Loucy (cell line): ENCODE data around the gene SKA1.
A peak's percentile ranks its signal among the peaks of the same experiment; 100 is the strongest.

Experiments
- H2AFZ ChIP-seq: fragments of 200-600 bp; sonication (generic); 2 replicates; pipeline ENCODE4 v1.6.0; 2016; ENCODE audit warnings: antibody characterized with exemption, mild to moderate bottlenecking, low read length, moderate library complexity
- H3F3A ChIP-seq: fragments of 200-600 bp; 2 replicates; pipeline ENCODE4 v1.6.0; 2016; ENCODE audit warnings: antibody characterized with exemption, low read depth, mild to moderate bottlenecking
- H3K27me3 ChIP-seq: fragments of 200-600 bp; sonication (generic); 2 replicates; pipeline ENCODE4 v1.6.1; 2014; ENCODE audit warnings: low read length, mild to moderate bottlenecking; ENCODE audit not compliant: insufficient read depth, poor library complexity, severe bottlenecking
- H3K36me3 ChIP-seq: fragments of 200-600 bp; sonication (generic); 2 replicates; pipeline ENCODE4 v1.6.1; 2016; ENCODE audit warnings: low read length; ENCODE audit not compliant: insufficient read depth
- H3K4me1 ChIP-seq: fragments of 200-600 bp; sonication (generic); 2 replicates; pipeline ENCODE4 v1.5.1; 2014; ENCODE audit warnings: low read length, mild to moderate bottlenecking; ENCODE audit not compliant: insufficient read depth, poor library complexity, severe bottlenecking
- H3K4me2 ChIP-seq: fragments of 200-600 bp; sonication (generic); 2 replicates; pipeline ENCODE4 v1.6.0; 2014; ENCODE audit warnings: antibody characterized with exemption, low read length, low read depth, mild to moderate bottlenecking; ENCODE audit not compliant: poor library complexity, severe bottlenecking
- H3K4me3 ChIP-seq: fragments of 200-600 bp; sonication (generic); 2 replicates; pipeline ENCODE4 v1.5.1; 2014; ENCODE audit warnings: low read length, mild to moderate bottlenecking, mixed read lengths; ENCODE audit not compliant: poor library complexity, severe bottlenecking
- H3K79me2 ChIP-seq: fragments of 200-600 bp; sonication (generic); 2 replicates; pipeline ENCODE4 v1.6.1; 2014; ENCODE audit warnings: low read length; ENCODE audit not compliant: insufficient read depth
- H3K9ac ChIP-seq: fragments of 200-600 bp; sonication (generic); 2 replicates; pipeline ENCODE4 v1.6.0; 2014; ENCODE audit warnings: mild to moderate bottlenecking, low read depth, low read length, moderate library complexity; ENCODE audit not compliant: poor library complexity, severe bottlenecking
- H3K9me2 ChIP-seq: fragments of 200-600 bp; sonication (generic); replicated peaks from 2 replicates; pipeline ENCODE4 v1.6.1; 2016; ENCODE audit warnings: low read depth, low read length, mixed read lengths
- H3K9me3 ChIP-seq: fragments of 200-600 bp; sonication (generic); 2 replicates; pipeline ENCODE4 v1.6.1; 2014; ENCODE audit warnings: mild to moderate bottlenecking, antibody characterized with exemption, low read length, low read depth; ENCODE audit not compliant: insufficient read depth
- H4K20me1 ChIP-seq: fragments of 200-600 bp; sonication (generic); 2 replicates; pipeline ENCODE4 v1.6.0; 2014; ENCODE audit warnings: antibody characterized with exemption, low read length, mild to moderate bottlenecking; ENCODE audit not compliant: insufficient read depth, poor library complexity, severe bottlenecking
- CTCF ChIP-seq: fragments of 200-600 bp; sonication (generic); conservative IDR thresholded peaks from 2 replicates; pipeline ENCODE4 v1.5.1; 2014; ENCODE audit warnings: mild to moderate bottlenecking, antibody characterized with exemption, low read length
- EZH2phosphoT487 ChIP-seq: fragments of 200-600 bp; IDR thresholded peaks from 2 replicates; pipeline ENCODE4 v1.6.1; 2018; ENCODE audit warnings: antibody characterized with exemption, mild to moderate bottlenecking, moderate library complexity, borderline replicate concordance

The SKA1 gene

DNA sequence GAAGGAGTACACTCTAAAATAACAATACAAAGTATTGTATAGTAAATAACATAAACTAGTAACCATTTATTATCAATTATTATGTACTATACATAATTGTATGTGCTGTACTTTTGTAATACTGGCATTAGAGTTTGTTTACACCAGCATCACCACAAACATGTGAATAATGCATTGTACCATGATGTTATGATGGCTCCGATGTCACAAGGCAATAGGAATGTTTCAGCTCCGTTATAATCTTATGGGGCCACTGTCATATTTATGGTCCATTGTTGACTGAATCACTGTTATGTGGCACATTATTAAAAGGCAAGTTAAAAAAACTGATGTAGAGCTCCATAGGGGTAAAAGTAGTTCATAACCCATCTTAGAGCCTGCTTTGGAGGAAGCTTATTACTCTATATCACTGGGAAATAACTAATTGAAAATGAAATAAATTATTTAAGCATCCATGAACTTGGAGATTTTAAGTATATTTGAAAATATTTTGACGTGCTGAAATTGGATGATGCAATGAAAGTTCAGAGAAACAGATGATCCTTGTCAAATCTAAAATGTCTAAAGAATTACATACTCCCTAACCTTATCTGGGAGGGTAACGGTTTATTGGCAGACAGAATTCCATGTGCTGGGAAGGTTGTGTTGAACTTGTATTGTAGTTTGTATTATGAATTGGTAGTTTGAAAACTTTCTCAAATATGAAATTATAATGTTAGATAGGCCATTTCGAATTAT is 2.4 kb downstream of the SKA1 start:
- Histone ChIP-seq H3K9me2 (no peaks in the 10 kb centered on the region), H3K4me3 (peak overlapping the region; percentile 91), H3K9ac (peak overlapping the region; percentile 90), H3K79me2 (peaks cover 43% of the 10 kb centered on the region), H3F3A (no peaks in the 10 kb centered on the region), H3K4me1 (peaks cover 35% of the 10 kb centered on the region), H3K36me3 (peaks cover 11% of the 10 kb centered on the region), H2AFZ (no peak overlapping the region), H3K4me2 (peak overlapping the region; percentile 77), H3K27me3 (no peaks in the 10 kb centered on the region), H4K20me1 (peaks cover 2% of the 10 kb centered on the region), H3K9me3 (no peaks in the 10 kb centered on the region)
- TF ChIP-seq CTCF: no peak
- no peak for TF ChIP-seq EZH2phosphoT487

GRCh38 chr18:50388988-50389387 is 14.1 kb downstream of the SKA1 start:
- no peaks in the 10 kb centered on the region for H3K9me3 ChIP-seq
- no peak overlapping the region for H2AFZ ChIP-seq
- TF ChIP-seq EZH2phosphoT487 (no peak), CTCF (no peak)
- peaks cover 5% of the 10 kb centered on the region for H3K4me1 ChIP-seq
- H4K20me1 ChIP-seq: no peaks in the 10 kb centered on the region
- H3K4me3 ChIP-seq: no peak overlapping the region
- peaks cover 37% of the 10 kb centered on the region; the same call in 1 of the 2 replicates for H3K36me3 ChIP-seq
- H3K27me3 ChIP-seq: no peaks in the 10 kb centered on the region
- H3K79me2 ChIP-seq: no peaks in the 10 kb centered on the region
- H3K4me2 ChIP-seq: no peak overlapping the region
- H3F3A ChIP-seq: no peaks in the 10 kb centered on the region
- no peaks in the 10 kb centered on the region for H3K9me2 ChIP-seq
- H3K9ac ChIP-seq: no peak overlapping the region

- H3K79me2 ChIP-seq: no peaks in the 10 kb centered on the region
- H3F3A ChIP-seq: no peaks in the 10 kb centered on the region
- H3K27me3 ChIP-seq: no peaks in the 10 kb centered on the region
Observed at GRCh38 chr18:50393802-50394201, 19.0 kb downstream of the SKA1 start.

More at GRCh38 chr18:50393802-50394201, 19.0 kb downstream of the SKA1 start:
- Histone ChIP-seq H3K36me3 (peaks cover 32% of the 10 kb centered on the region; the same call in 1 of the 2 replicates), H4K20me1 (no peaks in the 10 kb centered on the region), H3K4me3 (no peak overlapping the region), H3K9me3 (no peaks in the 10 kb centered on the region), H3K4me1 (no peaks in the 10 kb centered on the region), H2AFZ (no peak overlapping the region), H3K9me2 (no peaks in the 10 kb centered on the region), H3K4me2 (no peak overlapping the region), H3K9ac (no peak overlapping the region)
- no peak for TF ChIP-seq EZH2phosphoT487
- no peak for TF ChIP-seq CTCF
